Measurements from ENCODE around the gene ANKRD22. TPM values are rescaled to one million over a fixed set of nuclear protein-coding genes. Genes with fewer than 3 reads are reported as not detected.

Gene ANKRD22
- total and polyA plus RNA-seq, 8 donors: 0.13 to 8.9 (median 0.88) TPM

DNA sequence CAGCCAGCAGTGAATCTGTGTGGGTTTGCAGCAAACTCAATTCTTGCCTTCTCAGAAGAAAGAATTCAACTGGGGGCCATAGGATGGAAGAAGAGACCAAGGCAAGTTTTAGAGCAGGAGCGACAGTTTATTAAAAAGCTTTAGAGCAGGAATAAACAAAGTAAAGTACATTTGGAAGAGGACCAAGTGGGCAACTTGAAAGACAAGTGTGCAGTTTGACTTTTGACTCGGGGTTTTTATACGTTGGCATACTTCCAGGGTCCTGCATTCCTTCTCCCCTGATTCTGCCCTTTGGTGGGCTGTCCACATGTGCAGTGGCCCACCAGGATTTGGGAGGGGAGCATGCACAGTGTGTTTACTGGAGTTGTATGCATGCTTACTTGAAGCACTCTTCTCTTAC is 3.0 kb upstream of the ANKRD22 start:
- H3K36me3 ChIP-seq: no peaks in the 10 kb centered on the region
- no peaks in the 10 kb centered on the region for H3K9me3 ChIP-seq
- peak overlapping the region in 1 of 2 donors; percentile 83 for H3K27ac ChIP-seq
- no peaks in the 10 kb centered on the region for H3K27me3 ChIP-seq
- H3K4me3 ChIP-seq: no peak overlapping the region
- H3K4me1 ChIP-seq: peaks cover 7 to 60% of the 10 kb centered on the region in 2 donors
- intact Hi-C loops (cut with DNase I): no loop called here
- DNase-seq: no peak
- TF ChIP-seq, protein P1, sequence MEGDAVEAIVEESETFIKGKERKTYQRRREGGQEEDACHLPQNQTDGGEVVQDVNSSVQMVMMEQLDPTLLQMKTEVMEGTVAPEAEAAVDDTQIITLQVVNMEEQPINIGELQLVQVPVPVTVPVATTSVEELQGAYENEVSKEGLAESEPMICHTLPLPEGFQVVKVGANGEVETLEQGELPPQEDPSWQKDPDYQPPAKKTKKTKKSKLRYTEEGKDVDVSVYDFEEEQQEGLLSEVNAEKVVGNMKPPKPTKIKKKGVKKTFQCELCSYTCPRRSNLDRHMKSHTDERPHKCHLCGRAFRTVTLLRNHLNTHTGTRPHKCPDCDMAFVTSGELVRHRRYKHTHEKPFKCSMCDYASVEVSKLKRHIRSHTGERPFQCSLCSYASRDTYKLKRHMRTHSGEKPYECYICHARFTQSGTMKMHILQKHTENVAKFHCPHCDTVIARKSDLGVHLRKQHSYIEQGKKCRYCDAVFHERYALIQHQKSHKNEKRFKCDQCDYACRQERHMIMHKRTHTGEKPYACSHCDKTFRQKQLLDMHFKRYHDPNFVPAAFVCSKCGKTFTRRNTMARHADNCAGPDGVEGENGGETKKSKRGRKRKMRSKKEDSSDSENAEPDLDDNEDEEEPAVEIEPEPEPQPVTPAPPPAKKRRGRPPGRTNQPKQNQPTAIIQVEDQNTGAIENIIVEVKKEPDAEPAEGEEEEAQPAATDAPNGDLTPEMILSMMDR (IDR thresholded peaks at IDR 0.05): no peak
- no peak for ATAC-seq

GRCh38 chr10:88853155-88853881 is 1.7 kb upstream of the ANKRD22 start:
- DNase-seq: no peak
- Histone ChIP-seq H3K27ac (peak overlapping the region in 1 of 2 donors; percentile 83), H3K4me3 (no peak overlapping the region), H3K4me1 (peaks cover 7 to 66% of the 10 kb centered on the region in 2 donors), H3K9me3 (no peaks in the 10 kb centered on the region), H3K36me3 (no peaks in the 10 kb centered on the region), H3K27me3 (no peaks in the 10 kb centered on the region)
- TF ChIP-seq, protein P1 (IDR thresholded peaks at IDR 0.05): no peak
- intact Hi-C loops (cut with DNase I): no loop called here
- peak; percentile 38 for ATAC-seq

DNA sequence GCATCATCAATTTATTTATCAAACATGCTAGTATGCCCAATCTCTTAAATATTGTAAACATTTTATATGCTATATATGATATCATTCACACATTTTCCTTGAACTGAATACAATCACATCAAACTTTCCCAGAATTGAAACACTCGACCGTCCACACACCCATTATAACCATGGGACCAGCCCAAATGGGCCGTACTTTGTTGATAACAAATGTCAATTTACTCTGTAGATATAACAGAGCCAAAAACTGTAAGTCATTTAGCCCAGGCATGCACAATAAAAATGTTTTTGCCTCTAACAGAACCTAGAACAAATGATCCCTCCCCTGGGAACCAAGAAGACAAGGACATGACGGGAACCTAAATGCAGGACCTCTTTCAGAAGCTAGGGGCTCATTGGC is 683 bp upstream of the ANKRD22 start:
- no peaks in the 10 kb centered on the region for H3K27me3 ChIP-seq
- intact Hi-C loops (cut with DNase I): no loop called here
- H3K27ac ChIP-seq: peak overlapping the region; percentile 22 to 83
- no peaks in the 10 kb centered on the region for H3K9me3 ChIP-seq
- peaks cover 7 to 62% of the 10 kb centered on the region in 2 donors for H3K4me1 ChIP-seq
- ATAC-seq (no peak), DNase-seq (no peak)
- H3K4me3 ChIP-seq: no peak overlapping the region
- TF ChIP-seq, protein P1 (IDR thresholded peaks at IDR 0.05): no peak
- no peaks in the 10 kb centered on the region for H3K36me3 ChIP-seq

GRCh38 chr10:88850712-88851111 is 932 bp downstream of the ANKRD22 start:
- H3K36me3 ChIP-seq: no peaks in the 10 kb centered on the region
- intact Hi-C loops (cut with DNase I): no loop called here
- H3K4me1 ChIP-seq: peaks cover 7 to 72% of the 10 kb centered on the region in 2 donors
- no peak for ATAC-seq
- H3K27ac ChIP-seq: peak overlapping the region in 1 of 2 donors; percentile 83
- DNase-seq: no peak
- TF ChIP-seq, protein P1 (IDR thresholded peaks at IDR 0.05): no peak
- H3K4me3 ChIP-seq: peak overlapping the region in 1 of 2 donors; percentile 42
- H3K27me3 ChIP-seq: no peaks in the 10 kb centered on the region
- H3K9me3 ChIP-seq: no peaks in the 10 kb centered on the region

- no peaks in the 10 kb centered on the region for H3K27me3 ChIP-seq
- TF ChIP-seq, protein P1 (IDR thresholded peaks at IDR 0.05): no peak
- peaks cover 7 to 65% of the 10 kb centered on the region in 2 donors for H3K4me1 ChIP-seq
- H3K4me3 ChIP-seq: peak overlapping the region in 1 of 2 donors; percentile 42
- H3K36me3 ChIP-seq: no peaks in the 10 kb centered on the region
- DNase-seq (no peak), ATAC-seq (no peak)
- H3K27ac ChIP-seq: peak overlapping the region in 1 of 2 donors; percentile 83
- intact Hi-C loops (cut with DNase I): no loop called here
- no peaks in the 10 kb centered on the region for H3K9me3 ChIP-seq
Measured at GRCh38 chr10:88849234-88849633, 2.4 kb downstream of the ANKRD22 start.
